Gastroesophageal sphincter (tissue), 4 donors: ENCODE data around the gene TRNP1. TPM values are rescaled to one million over a fixed set of nuclear protein-coding genes. Genes with fewer than 3 reads are reported as not detected.

Experiments
- ATAC-seq: fragments of 150-250 bp; one replicate; pipeline ENCODE4 v1.9.1; 2016; ENCODE audit warnings: mild to moderate bottlenecking, moderate library complexity
- H3K27ac ChIP-seq, 4 donors: fragments of 200-600 bp; sonication (generic) in 3 of 4; 1 replicate in 3 of 4; 2 replicates in 1 of 4; pipeline ENCODE4 v1.5.1; 2016 to 2019
- H3K27me3 ChIP-seq: fragments of 200-600 bp; sonication (generic); one replicate; pipeline ENCODE4 v1.5.1; 2019
- H3K36me3 ChIP-seq, 2 donors: fragments of 200-600 bp; sonication (generic); one replicate each; pipeline ENCODE4 v1.5.1; 2019; ENCODE audit warnings: control low read depth in 1 of 2
- H3K4me1 ChIP-seq, 3 donors: fragments of 200-600 bp; sonication (generic); 1 replicate in 2 of 3; 2 replicates in 1 of 3; pipeline ENCODE4 v1.5.1; 2016 to 2019; ENCODE audit warnings: control low read depth in 2 of 3
- H3K4me3 ChIP-seq, 2 donors: fragments of 200-600 bp; sonication (generic); one replicate each; pipeline ENCODE4 v1.5.1; 2019; ENCODE audit warnings: mild to moderate bottlenecking in 1 of 2, moderate library complexity in 1 of 2
- H3K9me3 ChIP-seq, 3 donors: fragments of 200-600 bp; sonication (generic); one replicate each; pipeline ENCODE4 v1.5.1; 2017 to 2019; ENCODE audit warnings: control low read depth in 2 of 3
- CTCF ChIP-seq, 4 experiments: fragments of 200-600 bp in 2 of 4; fragments of 450-650 bp in 2 of 4; sonication (generic) in 1 of 4; IDR thresholded peaks; one replicate each; pipeline ENCODE4 v1.5.1; 2017 to 2019; ENCODE audit warnings: antibody characterized with exemption in 4 of 4, mild to moderate bottlenecking in 2 of 4, moderate library complexity in 2 of 4
- EP300 ChIP-seq: sonication (generic); formaldehyde crosslinking; IDR thresholded peaks from one replicate; pipeline ENCODE4 v1.6.1; 2017; ENCODE audit warnings: antibody characterized with exemption, mild to moderate bottlenecking
- POLR2A ChIP-seq, 2 donors: fragments of 450-650 bp; IDR thresholded peaks; one replicate each; pipeline ENCODE4 v1.6.1; 2017; ENCODE audit warnings: antibody characterized with exemption in 2 of 2, mild to moderate bottlenecking in 2 of 2, moderate library complexity in 1 of 2
- POLR2AphosphoS5 ChIP-seq: sonication (generic); formaldehyde crosslinking; IDR thresholded peaks from one replicate; pipeline ENCODE4 v1.6.1; 2017; ENCODE audit warnings: antibody characterized with exemption
- WGBS, 2 donors: methylation state at CpG; one replicate each; pipeline ENCODE4 v1.1.5; 2018; ENCODE audit warnings: low coverage in 1 of 2; 5-methylcytosine and 5-hydroxymethylcytosine counted together
- total RNA-seq, 4 donors: library from RNA; depleted of rRNA; stranded (reverse); fragments of >200 nt; gene quantifications; one replicate each; pipeline ENCODE4 v1.1.0, GENCODE V29; 2016

TRNP1 gene
- total RNA-seq, 4 donors from 2014 or later = 15.9 to 48.4 (median 38.8) TPM

DNA sequence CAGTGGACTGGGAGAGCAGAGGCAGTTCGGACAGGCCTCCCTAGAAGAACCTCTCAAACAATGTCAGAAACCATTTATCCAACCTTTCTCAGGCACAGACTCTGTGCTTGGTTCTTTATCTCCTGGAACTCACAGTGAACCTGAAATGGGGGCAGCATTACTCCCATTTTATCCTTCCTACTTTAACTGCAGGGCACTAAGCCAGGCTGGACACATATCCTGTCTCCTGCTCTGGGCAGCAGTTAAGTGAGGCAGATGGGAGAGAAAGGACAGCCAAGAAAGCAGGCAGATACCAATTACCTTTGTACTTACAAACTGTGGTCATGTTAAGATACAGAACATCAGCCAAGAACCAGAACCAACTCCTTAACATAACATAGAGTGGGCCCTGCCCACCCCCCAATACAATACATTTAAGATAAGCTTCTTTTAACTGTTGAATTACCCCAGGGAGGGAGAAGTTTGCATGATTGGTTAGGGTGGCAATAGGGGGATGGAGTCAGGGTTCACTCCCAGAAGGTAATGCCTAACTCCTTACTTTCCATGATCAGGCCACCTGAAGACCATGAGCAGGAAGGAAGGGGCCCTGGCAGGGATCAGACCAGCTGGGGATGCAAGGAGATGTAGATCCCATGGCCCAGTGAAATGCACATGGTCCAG, 44.1 kb upstream of the TRNP1 start:
- H3K4me1 ChIP-seq = no peaks in the 10 kb centered on the region
- H3K9me3 ChIP-seq = no peaks in the 10 kb centered on the region
- peaks cover 0 to 32% of the 10 kb centered on the region in 2 donors for H3K36me3 ChIP-seq
- no peak for ATAC-seq
- TF ChIP-seq POLR2A (IDR thresholded peaks at IDR 0.05) = no peak
- no peak for TF ChIP-seq POLR2AphosphoS5
- no peak for TF ChIP-seq CTCF (IDR thresholded peaks at IDR 0.05)
- TF ChIP-seq EP300 = no peak
- H3K27me3 ChIP-seq = peaks cover 11% of the 10 kb centered on the region
- no peak overlapping the region for H3K4me3 ChIP-seq
- H3K27ac ChIP-seq = no peak overlapping the region
- WGBS, 2 donors = 25 to 75% methylated on average over 1 of the region's 1 CpG

DNA sequence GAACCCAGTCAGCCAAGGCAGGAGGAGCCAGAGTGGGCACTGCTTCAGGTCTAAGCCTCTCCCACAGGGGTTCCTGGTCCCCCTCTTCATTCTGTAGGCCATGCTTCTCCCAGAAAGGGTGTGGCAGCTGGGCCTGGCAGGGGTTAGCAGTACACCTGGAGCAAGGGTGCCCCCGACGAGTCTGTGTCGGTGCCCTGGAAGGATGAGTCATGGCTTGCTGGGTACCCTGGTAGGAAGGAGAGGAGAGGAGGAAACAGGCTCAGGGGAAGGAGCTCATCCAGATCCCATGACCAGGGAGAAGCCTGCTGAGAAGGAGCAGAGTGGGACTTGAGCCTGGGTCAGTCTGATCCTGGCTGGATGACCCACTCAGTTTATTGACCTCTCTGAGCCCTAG, 43.6 kb upstream of the TRNP1 start:
- Histone ChIP-seq H3K36me3 (peaks cover 0 to 27% of the 10 kb centered on the region in 2 donors), H3K27ac (no peak overlapping the region), H3K27me3 (peaks cover 17% of the 10 kb centered on the region), H3K9me3 (no peaks in the 10 kb centered on the region), H3K4me3 (no peak overlapping the region), H3K4me1 (no peaks in the 10 kb centered on the region)
- no peak for TF ChIP-seq CTCF (IDR thresholded peaks at IDR 0.05)
- no peak for ATAC-seq
- WGBS, 2 donors = 60 to 79% methylated on average over 3 of the region's 3 CpGs

DNA sequence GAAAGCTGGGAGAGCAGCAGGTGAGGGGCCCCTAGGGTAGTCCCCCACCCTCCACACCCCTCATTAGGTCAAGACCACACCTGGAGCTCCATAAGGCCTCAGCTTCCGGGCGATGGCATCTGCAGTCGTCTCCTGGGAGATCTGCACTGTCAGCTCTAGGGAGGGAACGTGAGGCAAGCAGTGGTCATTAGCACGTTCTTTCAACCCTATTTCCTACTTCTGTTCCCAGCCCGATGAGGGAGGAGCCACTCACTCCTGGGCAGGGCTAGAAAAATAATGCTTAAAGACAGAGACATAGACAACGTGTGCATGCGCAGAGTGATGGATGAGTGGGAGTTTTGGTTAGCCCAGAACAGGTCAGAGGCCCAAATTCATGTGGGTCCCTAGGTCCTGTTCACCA, 42.9 kb upstream of the TRNP1 start:
- Histone ChIP-seq H3K4me3 (no peak overlapping the region), H3K4me1 (no peaks in the 10 kb centered on the region), H3K27me3 (peaks cover 20% of the 10 kb centered on the region), H3K36me3 (peaks cover 0 to 20% of the 10 kb centered on the region in 2 donors), H3K27ac (no peak overlapping the region), H3K9me3 (peaks cover 0 to 4% (median 0%) of the 10 kb centered on the region in 3 donors)
- WGBS, 2 donors = 10 to 83% methylated on average over 1 to 2 of the region's 8 CpGs
- no peak for ATAC-seq
- TF ChIP-seq CTCF (IDR thresholded peaks at IDR 0.05) = no peak
- TF ChIP-seq EP300 = no peak
- no peak for TF ChIP-seq POLR2A (IDR thresholded peaks at IDR 0.05)
- no peak for TF ChIP-seq POLR2AphosphoS5

DNA sequence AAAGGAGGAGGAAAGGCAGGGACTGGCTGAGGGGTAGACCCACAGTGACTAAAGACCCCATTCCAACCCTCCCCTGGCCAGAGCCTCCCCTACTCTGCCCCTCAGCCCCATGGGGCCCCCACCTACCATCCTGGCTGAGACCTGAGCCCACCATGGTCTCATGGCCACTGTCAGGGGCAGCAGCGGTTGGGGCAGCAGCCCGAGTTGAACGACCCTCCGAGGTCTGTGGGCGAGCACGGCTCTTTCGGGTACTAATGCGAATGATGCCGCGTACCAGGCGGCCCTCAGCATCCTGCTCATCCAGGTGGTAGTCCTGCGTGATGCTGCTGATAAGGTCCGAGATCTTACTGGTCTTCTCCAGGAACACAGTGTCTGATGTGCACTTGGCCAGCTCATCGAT, 42.3 kb upstream of the TRNP1 start:
- Histone ChIP-seq H3K4me1 (no peaks in the 10 kb centered on the region), H3K9me3 (peaks cover 0 to 10% (median 0%) of the 10 kb centered on the region in 3 donors), H3K27ac (no peak overlapping the region), H3K4me3 (no peak overlapping the region), H3K36me3 (peaks cover 0 to 14% of the 10 kb centered on the region in 2 donors), H3K27me3 (peaks cover 27% of the 10 kb centered on the region)
- ATAC-seq = no peak
- WGBS, 2 donors = 88 to 100% methylated on average over 1 to 10 of the region's 14 CpGs
- TF ChIP-seq POLR2AphosphoS5 (no peak), POLR2A (IDR thresholded peaks at IDR 0.05) (no peak), EP300 (no peak), CTCF (IDR thresholded peaks at IDR 0.05) (no peak)

DNA sequence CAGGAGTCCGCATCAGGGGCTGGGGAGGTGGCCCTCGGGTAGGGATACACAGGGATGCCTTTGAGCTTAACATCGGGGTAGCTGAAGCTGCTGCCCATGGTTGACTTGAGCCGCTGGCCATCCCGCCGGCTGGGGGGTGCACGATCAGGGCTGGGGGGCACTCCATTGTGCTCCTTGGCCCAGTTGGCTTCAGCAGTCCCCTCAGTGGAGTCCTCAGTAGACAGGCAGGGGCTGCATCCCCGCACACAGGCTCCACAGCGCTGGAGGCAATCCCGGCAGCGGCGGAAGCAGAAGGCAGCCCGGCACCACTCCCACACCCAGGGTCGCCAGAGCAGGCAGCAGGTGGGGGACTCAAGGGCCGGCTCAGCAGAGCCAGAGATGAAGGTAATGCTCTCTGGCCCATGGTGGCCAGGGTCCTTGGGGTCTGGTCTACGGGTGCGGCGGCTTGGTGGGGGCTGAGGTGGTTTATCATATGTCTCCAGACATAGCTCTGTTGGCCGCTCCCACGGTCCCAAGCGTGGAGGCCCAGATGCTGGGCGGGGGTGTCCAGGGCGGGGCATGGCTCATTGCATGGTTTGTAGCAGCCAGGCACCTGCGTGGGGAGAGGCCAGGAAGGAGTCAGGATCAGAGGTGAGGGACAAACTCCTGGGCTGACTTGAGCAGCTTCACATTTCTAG, 41.5 kb upstream of the TRNP1 start:
- WGBS, 2 donors = 100% methylated on average over 1 to 2 of the region's 24 CpGs
- ATAC-seq = no peak

More for the DNA sequence above, 41.5 kb upstream of the TRNP1 start:
- Histone ChIP-seq H3K27ac (no peak overlapping the region), H3K27me3 (peaks cover 33% of the 10 kb centered on the region), H3K9me3 (peaks cover 0 to 17% (median 0%) of the 10 kb centered on the region in 3 donors), H3K36me3 (peaks cover 0 to 6% of the 10 kb centered on the region in 2 donors), H3K4me3 (no peak overlapping the region), H3K4me1 (no peaks in the 10 kb centered on the region)
- no peak for TF ChIP-seq EP300
- TF ChIP-seq POLR2A (IDR thresholded peaks at IDR 0.05) = no peak
- TF ChIP-seq POLR2AphosphoS5 = no peak
- TF ChIP-seq CTCF (IDR thresholded peaks at IDR 0.05) = no peak
